ENCODE results near the gene SCAF4. TPM values are rescaled to one million over a fixed set of nuclear protein-coding genes. Genes with fewer than 3 reads are reported as not detected.
A peak's percentile ranks its signal among the peaks of the same experiment; 100 is the strongest.

The SCAF4 gene
- total RNA-seq, 1 donor from 2014 or later = 31.9 TPM

DNA sequence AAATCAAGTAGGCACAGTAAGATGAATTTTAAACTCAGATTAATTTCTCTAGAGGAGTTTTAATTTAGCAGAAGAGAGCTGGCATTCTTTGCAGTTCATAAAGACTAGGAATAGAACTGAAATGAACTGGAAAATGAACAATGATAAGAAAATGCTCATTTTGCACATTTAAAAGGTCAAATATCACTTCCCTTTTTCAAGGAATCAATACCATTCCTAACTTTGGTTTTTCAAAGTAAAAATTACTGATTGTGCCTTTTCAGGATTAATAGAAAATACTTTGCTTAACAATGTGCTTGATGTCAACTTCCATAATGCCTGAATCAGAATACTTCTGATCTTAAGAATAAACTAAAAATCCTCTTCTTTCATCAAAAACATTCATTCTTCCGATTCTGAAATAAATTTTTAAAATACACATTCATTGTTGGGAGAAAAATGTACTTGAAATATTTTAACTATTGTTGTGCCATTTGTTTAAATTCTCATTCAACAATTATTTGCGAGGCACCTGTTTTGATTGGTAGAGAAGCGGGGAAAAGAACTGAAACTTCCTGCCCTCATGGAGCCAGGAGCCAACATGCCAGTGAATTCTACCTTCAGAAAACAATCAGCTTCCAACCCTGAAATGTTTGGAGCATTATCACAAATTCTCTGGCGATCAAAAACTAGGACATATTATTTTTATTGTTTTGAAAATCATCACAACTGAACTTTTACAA lies 2.1 kb downstream of the SCAF4 start:
- Mint-ChIP-seq H3K4me1 (peaks cover 7% of the 10 kb centered on the region), H3K27ac (no peak overlapping the region), H3K27me3 (ENCODE audit: insufficient read depth, low read depth) (peaks cover 2% of the 10 kb centered on the region), H3K9me3 (peaks cover 10% of the 10 kb centered on the region), H3K4me3 (peak overlapping the region; percentile 94), H3K36me3 (peaks cover 14% of the 10 kb centered on the region)
- no peak overlapping the region for H3K9ac ChIP-seq
- no peaks in the 10 kb centered on the region for H3K9me3 ChIP-seq (ENCODE audit: low read depth)
- peaks cover 95% of the 10 kb centered on the region for H3K79me2 ChIP-seq (ENCODE audit: low read depth)
- no peak for DNase-seq (ENCODE audit: low spot score)
- H2AFZ ChIP-seq (replicated peaks) = no peak overlapping the region
- peak overlapping the region; percentile 99 for H3K4me3 ChIP-seq
- peak overlapping the region; percentile 95 for H3K4me2 ChIP-seq
- peaks cover 62% of the 10 kb centered on the region for H4K20me1 ChIP-seq (ENCODE audit: low read depth)
- no peak overlapping the region for H3K27ac ChIP-seq
- H3K27me3 ChIP-seq = no peaks in the 10 kb centered on the region
- peaks cover 40% of the 10 kb centered on the region for H3K4me1 ChIP-seq
- H3K36me3 ChIP-seq = peaks cover 11% of the 10 kb centered on the region
- TF ChIP-seq EZH2phosphoT487 (IDR thresholded peaks at IDR 0.05) = no peak
- TF ChIP-seq, protein P1, sequence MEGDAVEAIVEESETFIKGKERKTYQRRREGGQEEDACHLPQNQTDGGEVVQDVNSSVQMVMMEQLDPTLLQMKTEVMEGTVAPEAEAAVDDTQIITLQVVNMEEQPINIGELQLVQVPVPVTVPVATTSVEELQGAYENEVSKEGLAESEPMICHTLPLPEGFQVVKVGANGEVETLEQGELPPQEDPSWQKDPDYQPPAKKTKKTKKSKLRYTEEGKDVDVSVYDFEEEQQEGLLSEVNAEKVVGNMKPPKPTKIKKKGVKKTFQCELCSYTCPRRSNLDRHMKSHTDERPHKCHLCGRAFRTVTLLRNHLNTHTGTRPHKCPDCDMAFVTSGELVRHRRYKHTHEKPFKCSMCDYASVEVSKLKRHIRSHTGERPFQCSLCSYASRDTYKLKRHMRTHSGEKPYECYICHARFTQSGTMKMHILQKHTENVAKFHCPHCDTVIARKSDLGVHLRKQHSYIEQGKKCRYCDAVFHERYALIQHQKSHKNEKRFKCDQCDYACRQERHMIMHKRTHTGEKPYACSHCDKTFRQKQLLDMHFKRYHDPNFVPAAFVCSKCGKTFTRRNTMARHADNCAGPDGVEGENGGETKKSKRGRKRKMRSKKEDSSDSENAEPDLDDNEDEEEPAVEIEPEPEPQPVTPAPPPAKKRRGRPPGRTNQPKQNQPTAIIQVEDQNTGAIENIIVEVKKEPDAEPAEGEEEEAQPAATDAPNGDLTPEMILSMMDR (IDR thresholded peaks at IDR 0.05) = no peak
- TF ChIP-seq EZH2 (IDR thresholded peaks at IDR 0.05) = no peak
- peaks cover 38% of the 10 kb centered on the region for H3F3A ChIP-seq (ENCODE audit: low read depth)

DNA sequence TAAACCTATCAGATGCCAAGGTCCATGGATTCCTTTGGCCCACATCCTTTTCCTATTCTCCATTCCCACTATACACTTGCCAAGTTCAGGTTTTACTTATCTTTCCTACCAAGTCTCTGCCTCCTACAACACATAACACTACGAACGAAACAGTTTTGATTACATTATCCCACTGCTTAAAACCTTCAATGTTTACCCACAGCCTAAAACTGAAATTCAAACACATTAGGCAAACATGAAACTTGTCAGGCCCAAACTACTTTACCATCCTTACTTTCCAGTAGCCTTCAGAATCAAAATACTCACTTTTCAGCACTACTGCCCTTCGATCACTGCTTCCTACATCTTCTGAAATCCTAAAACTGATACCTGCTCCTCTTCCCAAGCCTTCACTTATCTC lies 3.0 kb downstream of the SCAF4 start:
- peaks cover 96% of the 10 kb centered on the region for H3K79me2 ChIP-seq (ENCODE audit: low read depth)
- TF ChIP-seq EZH2 (IDR thresholded peaks at IDR 0.05) (no peak), EZH2phosphoT487 (IDR thresholded peaks at IDR 0.05) (no peak)
- no peak overlapping the region for H3K4me3 Mint-ChIP-seq

DNA sequence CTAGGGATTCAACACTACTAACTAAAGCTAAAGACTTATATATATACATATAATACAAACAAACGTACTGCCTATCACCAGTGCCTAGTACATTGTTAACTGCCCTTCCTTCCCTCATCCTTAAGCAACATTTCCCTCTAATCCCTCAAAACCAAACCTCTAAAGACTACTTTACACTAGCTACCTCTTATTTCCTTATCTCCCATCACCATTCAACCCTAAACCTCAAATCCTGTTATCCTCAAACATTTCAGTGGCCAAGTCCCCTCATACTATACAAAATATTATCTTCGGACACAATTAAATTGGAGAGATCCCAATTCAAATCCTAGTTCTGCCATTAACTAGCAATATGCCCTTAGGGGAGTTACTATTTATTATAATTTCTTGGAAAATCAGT lies 3.7 kb downstream of the SCAF4 start:
- no peak overlapping the region for H3K4me3 Mint-ChIP-seq
- Histone ChIP-seq H3K9me3 (ENCODE audit: low read depth) (no peaks in the 10 kb centered on the region), H3K36me3 (peaks cover 11% of the 10 kb centered on the region), H3F3A (ENCODE audit: low read depth) (peaks cover 30% of the 10 kb centered on the region), H2AFZ (replicated peaks) (no peak overlapping the region), H4K20me1 (ENCODE audit: low read depth) (peaks cover 78% of the 10 kb centered on the region), H3K27ac (no peak overlapping the region), H3K4me1 (peaks cover 33% of the 10 kb centered on the region), H3K27me3 (no peaks in the 10 kb centered on the region), H3K4me3 (peak overlapping the region; percentile 99), H3K9ac (no peak overlapping the region), H3K79me2 (ENCODE audit: low read depth) (peaks cover 96% of the 10 kb centered on the region), H3K4me2 (peak overlapping the region; percentile 95)
- peaks cover 2% of the 10 kb centered on the region for H3K27me3 Mint-ChIP-seq (ENCODE audit: insufficient read depth, low read depth)
- no peak overlapping the region for H3K27ac Mint-ChIP-seq
- H3K36me3 Mint-ChIP-seq = peaks cover 25% of the 10 kb centered on the region
- TF ChIP-seq, protein P1 (IDR thresholded peaks at IDR 0.05) = no peak
- no peak for TF ChIP-seq EZH2 (IDR thresholded peaks at IDR 0.05)
- no peak for TF ChIP-seq EZH2phosphoT487 (IDR thresholded peaks at IDR 0.05)
- DNase-seq (ENCODE audit: low spot score) = no peak
- H3K4me1 Mint-ChIP-seq = peaks cover 7% of the 10 kb centered on the region
- H3K9me3 Mint-ChIP-seq = peaks cover 17% of the 10 kb centered on the region

More for the DNA sequence above, 3.0 kb downstream of the SCAF4 start:
- peaks cover 2% of the 10 kb centered on the region for H3K27me3 Mint-ChIP-seq (ENCODE audit: insufficient read depth, low read depth)
- H3K4me1 Mint-ChIP-seq = peaks cover 7% of the 10 kb centered on the region
- H3K36me3 Mint-ChIP-seq = peaks cover 20% of the 10 kb centered on the region
- Histone ChIP-seq H2AFZ (replicated peaks) (no peak overlapping the region), H3F3A (ENCODE audit: low read depth) (peaks cover 38% of the 10 kb centered on the region), H3K27ac (no peak overlapping the region), H3K4me2 (peak overlapping the region; percentile 95), H3K36me3 (peaks cover 11% of the 10 kb centered on the region), H3K4me3 (peak overlapping the region; percentile 99), H3K9ac (peak overlapping the region; percentile 7), H3K4me1 (peaks cover 40% of the 10 kb centered on the region), H3K27me3 (no peaks in the 10 kb centered on the region), H4K20me1 (ENCODE audit: low read depth) (peaks cover 71% of the 10 kb centered on the region), H3K9me3 (ENCODE audit: low read depth) (no peaks in the 10 kb centered on the region)
- peaks cover 12% of the 10 kb centered on the region for H3K9me3 Mint-ChIP-seq
- no peak overlapping the region for H3K27ac Mint-ChIP-seq
- no peak for DNase-seq (ENCODE audit: low spot score)

DNA sequence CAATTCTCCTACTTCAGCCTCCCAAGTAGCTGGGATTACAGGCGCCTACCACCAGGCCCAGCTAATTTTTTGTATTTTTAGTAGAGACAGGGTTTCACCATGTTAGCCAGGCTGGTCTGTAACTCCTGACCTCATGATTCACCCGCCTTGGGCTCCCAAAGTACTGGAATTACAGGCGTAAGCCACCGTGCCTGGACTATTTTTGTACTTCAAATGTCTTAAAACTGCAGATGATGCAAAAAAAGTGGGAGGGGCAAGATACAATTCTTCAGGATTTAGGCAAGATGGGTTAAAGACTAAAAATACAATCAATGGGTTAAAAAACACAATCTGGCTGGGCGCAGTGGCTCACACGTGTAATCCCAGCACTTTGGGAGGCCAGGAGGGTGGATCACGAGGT lies 4.7 kb downstream of the SCAF4 start:
- Mint-ChIP-seq H3K27me3 (ENCODE audit: insufficient read depth, low read depth) (no peaks in the 10 kb centered on the region), H3K4me1 (peaks cover 7% of the 10 kb centered on the region), H3K36me3 (peaks cover 26% of the 10 kb centered on the region), H3K4me3 (no peak overlapping the region), H3K27ac (no peak overlapping the region), H3K9me3 (peaks cover 17% of the 10 kb centered on the region)
- Histone ChIP-seq H3F3A (ENCODE audit: low read depth) (peaks cover 20% of the 10 kb centered on the region), H4K20me1 (ENCODE audit: low read depth) (peaks cover 88% of the 10 kb centered on the region), H3K36me3 (peaks cover 11% of the 10 kb centered on the region), H3K79me2 (ENCODE audit: low read depth) (peaks cover 98% of the 10 kb centered on the region), H3K4me2 (no peak overlapping the region), H3K4me3 (no peak overlapping the region), H3K4me1 (peaks cover 25% of the 10 kb centered on the region), H2AFZ (replicated peaks) (no peak overlapping the region), H3K27me3 (no peaks in the 10 kb centered on the region), H3K27ac (no peak overlapping the region), H3K9ac (no peak overlapping the region), H3K9me3 (ENCODE audit: low read depth) (no peaks in the 10 kb centered on the region)
- DNase-seq (ENCODE audit: low spot score) = no peak
- no peak for TF ChIP-seq EZH2phosphoT487 (IDR thresholded peaks at IDR 0.05)
- TF ChIP-seq, protein P1 (IDR thresholded peaks at IDR 0.05) = no peak
- TF ChIP-seq EZH2 (IDR thresholded peaks at IDR 0.05) = no peak
